OCI-LY3 (cell line): ENCODE measurements around the gene ZNF585A.

Experiments
- EZH2phosphoT487 ChIP-seq: fragments of 200-600 bp; shearing (Covaris generic); IDR thresholded peaks from 2 replicates; pipeline ENCODE4 v1.6.1; 2018; ENCODE audit warnings: antibody characterized with exemption, mixed run types, low read depth
- TF ChIP-seq, protein P1 (sequence below): fragments of 200-600, 300-600 bp; sonication (generic); IDR thresholded peaks from 2 replicates; pipeline ENCODE4 v1.5.1; 2014; ENCODE audit warnings: antibody characterized with exemption, low read length, low read depth

DNA sequence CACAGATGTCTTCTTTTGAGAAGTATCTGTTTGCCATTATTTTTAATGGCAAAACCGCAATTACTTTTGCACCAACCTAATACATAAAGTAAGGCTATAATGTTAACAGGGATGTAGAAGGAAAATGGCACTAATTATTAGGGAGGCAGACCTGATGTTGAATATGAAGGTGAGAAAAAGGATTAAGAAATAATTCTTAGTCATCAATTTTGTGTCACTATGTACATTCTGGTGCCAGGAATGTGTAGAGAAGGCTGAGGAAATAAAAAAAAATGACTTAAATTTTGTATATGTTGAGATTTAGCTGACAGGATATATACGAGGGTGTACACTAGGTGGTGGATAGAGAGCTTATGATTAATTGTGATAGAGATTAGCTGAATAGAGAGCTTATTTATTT, 25.3 kb upstream of the ZNF585A start:
- TF ChIP-seq, protein P1, sequence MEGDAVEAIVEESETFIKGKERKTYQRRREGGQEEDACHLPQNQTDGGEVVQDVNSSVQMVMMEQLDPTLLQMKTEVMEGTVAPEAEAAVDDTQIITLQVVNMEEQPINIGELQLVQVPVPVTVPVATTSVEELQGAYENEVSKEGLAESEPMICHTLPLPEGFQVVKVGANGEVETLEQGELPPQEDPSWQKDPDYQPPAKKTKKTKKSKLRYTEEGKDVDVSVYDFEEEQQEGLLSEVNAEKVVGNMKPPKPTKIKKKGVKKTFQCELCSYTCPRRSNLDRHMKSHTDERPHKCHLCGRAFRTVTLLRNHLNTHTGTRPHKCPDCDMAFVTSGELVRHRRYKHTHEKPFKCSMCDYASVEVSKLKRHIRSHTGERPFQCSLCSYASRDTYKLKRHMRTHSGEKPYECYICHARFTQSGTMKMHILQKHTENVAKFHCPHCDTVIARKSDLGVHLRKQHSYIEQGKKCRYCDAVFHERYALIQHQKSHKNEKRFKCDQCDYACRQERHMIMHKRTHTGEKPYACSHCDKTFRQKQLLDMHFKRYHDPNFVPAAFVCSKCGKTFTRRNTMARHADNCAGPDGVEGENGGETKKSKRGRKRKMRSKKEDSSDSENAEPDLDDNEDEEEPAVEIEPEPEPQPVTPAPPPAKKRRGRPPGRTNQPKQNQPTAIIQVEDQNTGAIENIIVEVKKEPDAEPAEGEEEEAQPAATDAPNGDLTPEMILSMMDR = no peak
- TF ChIP-seq EZH2phosphoT487 = no peak
